ENCODE results near the gene ROBO4.
A peak's percentile ranks its signal among the peaks of the same experiment; 100 is the strongest.

The ROBO4 gene

DNA sequence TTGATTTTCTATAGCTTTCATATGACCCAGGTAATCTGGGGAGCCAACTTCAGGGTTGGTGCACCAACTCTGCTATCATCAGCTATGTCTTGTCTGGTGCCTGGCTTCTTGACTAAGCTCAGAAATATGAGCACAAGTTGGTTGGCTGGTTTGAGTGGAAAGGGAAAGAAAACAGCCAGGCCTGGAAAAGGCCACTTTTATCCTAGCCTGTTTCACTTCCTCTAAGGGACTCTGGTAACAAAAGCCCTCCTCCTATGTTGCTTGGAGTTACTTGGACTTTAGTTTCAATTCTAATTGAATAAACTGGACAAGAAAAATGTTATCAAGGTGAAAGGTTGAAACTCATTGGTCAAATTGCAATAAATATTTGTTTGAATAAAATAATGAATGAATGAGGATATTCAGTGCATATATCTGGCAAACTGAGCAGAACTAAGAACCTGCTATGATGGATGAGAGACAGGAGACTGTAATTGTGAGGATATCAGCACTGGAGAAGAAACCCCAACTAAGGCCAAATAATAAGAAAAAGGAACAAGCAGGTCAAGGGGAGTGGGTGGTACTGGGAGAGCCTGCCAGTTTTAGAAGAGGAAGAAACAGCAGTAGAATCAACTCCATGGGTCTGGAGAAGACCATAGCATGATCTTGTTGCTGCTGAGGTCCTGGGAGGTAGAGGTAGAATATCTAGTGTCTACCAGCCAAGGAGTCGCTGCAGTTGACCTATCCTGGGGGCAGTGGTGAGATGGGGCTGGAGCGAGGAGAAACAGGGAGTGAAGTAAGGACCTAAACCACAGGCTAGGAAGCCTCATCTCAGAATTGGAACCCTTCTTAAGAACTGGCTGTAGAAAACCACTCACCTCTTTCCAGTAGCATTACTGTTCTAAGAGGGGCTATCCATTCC is 8.2 kb downstream of the ROBO4 start:
- no peak for DNase-seq (ENCODE audit: low read depth)

DNA sequence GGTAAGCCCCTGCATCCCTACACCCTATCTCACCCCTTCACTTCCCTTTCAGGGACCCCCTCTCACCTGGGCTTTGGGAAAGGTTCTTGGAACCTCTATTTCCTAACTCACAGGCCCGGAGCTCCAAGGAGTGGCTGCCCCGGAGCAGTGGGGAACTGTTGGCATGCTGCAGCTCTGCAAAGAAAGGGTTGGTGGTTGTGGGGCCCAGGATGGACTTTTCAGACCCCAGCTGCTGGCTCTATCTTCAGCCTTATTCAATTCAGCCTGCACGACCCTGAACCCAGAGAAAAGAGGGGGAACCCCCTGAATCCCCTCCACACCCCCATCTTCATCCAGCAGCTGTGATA is 10.0 kb downstream of the ROBO4 start:
- no peak for DNase-seq (ENCODE audit: low read depth)

GRCh38 chr11:124886978-124887666 is 10.5 kb downstream of the ROBO4 start:
- DNase-seq (ENCODE audit: low read depth) = no peak

GRCh38 chr11:124886476-124886875 is 11.2 kb downstream of the ROBO4 start:
- no peak for DNase-seq (ENCODE audit: low read depth)

GRCh38 chr11:124884869-124885479 is 12.7 kb downstream of the ROBO4 start:
- no peak for DNase-seq (ENCODE audit: low read depth)

- DNase-seq (ENCODE audit: low read depth) = no peak
Observed at GRCh38 chr11:124884340-124884739, 13.3 kb downstream of the ROBO4 start.

DNA sequence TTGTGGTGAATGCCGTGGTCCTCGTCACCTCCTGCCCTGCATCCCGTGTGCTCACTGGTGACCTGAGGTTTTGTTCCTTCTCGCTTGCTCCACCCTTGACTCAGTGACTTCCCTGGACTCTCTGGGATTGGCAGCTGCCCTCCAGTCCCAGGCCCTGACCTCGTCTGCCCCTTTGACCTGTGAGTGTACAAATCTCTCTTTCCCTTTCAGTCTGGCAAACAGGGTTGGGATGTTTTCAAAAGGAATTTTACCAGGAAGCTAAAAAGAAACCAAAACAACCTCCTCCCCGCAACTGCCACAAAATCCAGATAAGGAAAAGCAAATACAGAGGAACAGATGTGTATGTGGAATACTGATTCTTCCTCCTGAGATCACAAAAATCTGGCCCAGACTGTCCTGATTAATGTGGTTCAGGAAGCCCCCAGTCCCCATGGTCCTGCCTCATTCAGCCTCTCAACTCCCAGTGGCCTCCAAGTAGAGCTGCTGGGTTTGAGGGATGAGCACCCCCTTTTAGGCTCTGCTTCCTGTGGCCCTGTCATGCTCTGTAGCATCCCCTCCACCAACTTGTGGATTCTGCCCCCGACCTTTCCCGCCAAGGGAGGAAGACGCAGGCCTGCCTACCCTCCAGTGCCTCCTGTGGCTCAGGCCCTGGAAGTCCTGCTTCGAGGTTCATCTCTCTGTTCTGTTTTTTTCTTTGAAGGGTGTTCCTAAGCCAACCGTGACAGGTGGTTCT is 15.2 kb downstream of the ROBO4 start:
- DNase-seq (ENCODE audit: low read depth) = no peak

GRCh38 chr11:124880958-124881357 is 16.7 kb downstream of the ROBO4 start:
- no peak for DNase-seq (ENCODE audit: low read depth)

GRCh38 chr11:124880290-124880611 is 17.4 kb downstream of the ROBO4 start:
- DNase-seq (ENCODE audit: low read depth) = no peak

- DNase-seq (ENCODE audit: low read depth) = no peak
Observed at GRCh38 chr11:124879493-124880289, 18.0 kb downstream of the ROBO4 start.

DNA sequence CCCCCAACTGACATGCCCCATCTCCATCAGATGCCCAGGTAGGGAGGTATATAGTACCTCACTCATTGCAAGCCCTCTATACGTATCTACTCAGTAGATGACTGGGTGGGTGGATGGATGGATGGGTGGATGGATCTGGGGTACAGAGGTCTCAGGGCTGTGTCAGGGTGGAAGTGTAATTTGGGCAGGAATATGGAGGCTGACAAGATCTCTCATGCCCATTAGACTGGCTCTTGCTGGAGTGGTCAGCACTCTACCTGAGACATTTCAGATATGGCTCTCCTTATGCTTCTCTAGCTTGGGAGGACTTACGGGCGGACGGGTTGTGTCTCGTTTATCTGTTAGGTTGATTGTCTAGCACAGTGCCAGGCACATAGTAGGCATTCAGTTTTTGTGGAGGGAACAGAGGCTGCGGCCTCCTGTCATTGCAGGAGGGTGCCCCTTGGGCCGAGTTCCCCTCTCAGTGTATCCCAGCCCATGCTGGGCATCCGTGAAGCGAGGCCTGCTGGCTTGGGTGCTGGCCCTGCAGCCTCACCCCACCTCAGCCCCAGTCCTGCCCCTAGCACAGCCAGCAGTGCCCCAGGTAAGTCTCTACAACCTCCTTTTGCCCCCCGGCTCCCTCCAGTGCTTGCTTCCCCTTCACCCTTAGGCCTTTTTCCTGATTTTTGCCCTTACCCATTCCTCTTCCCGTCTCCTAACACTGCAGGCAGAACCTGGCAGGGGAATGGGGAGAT is 18.7 kb downstream of the ROBO4 start:
- DNase-seq (ENCODE audit: low read depth) = no peak

GRCh38 chr11:124877910-124878758 is 19.5 kb downstream of the ROBO4 start:
- DNase-seq (ENCODE audit: low read depth) = no peak

DNA sequence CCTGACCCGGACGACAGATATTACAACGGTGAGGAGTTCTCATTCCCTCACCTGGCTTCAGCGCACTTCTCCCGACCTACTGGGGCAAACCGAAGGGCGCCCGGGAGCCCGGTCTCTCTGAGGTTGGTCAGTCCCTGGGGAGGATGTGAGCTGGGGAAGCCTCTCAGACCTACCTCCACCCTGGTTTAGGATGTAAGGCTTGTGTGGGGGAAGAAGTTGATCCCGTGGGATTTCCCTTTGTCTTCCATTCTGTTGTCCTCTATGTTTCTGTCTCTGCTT is 20.1 kb downstream of the ROBO4 start:
- DNase-seq (ENCODE audit: low read depth) = no peak

GRCh38 chr11:124876818-124877630 is 20.6 kb downstream of the ROBO4 start:
- no peak for DNase-seq (ENCODE audit: low read depth)

GRCh38 chr11:124875943-124876817 is 21.5 kb downstream of the ROBO4 start:
- peak; percentile 58 for DNase-seq (ENCODE audit: low read depth)

GRCh38 chr11:124875401-124875800 is 22.3 kb downstream of the ROBO4 start:
- no peak for DNase-seq (ENCODE audit: low read depth)

GRCh38 chr11:124874571-124875255 is 23.0 kb downstream of the ROBO4 start:
- no peak for DNase-seq (ENCODE audit: low read depth)

- DNase-seq (ENCODE audit: low read depth) = no peak
Observed at GRCh38 chr11:124873951-124874350, 23.7 kb downstream of the ROBO4 start.

Measured in stimulated activated CD8-positive, alpha-beta memory T cell treated with anti-CD3 and anti-CD28 coated beads, Interleukin-12 subunit alpha, Interleukin-12 subunit beta, amount 100 ng/mL, for 1 hour (primary cell).